ENCODE measurements around the gene NIPAL3. TPM values are rescaled to one million over a fixed set of nuclear protein-coding genes. Genes with fewer than 3 reads are reported as not detected.

Gene NIPAL3
- total RNA-seq, 1 experiment from 2014 or later, result 16.6 TPM

GRCh38 chr1:24424990-24425389 lies 9.4 kb downstream of the NIPAL3 start:
- intact Hi-C loops (cut with micrococcal nuclease), result no loop called here
- Histone ChIP-seq H3K79me2 (ENCODE audit: insufficient read depth, low read length) (no peaks in the 10 kb centered on the region), H3K4me1 (ENCODE audit: control insufficient read depth in 1 of 2, insufficient read depth in 2 of 2, low read length in 2 of 2) (no peaks in the 10 kb centered on the region), H3K27ac (ENCODE audit: low read depth, low read length) (no peak overlapping the region), H2AFZ (ENCODE audit: low read depth, low read length, poor library complexity, severe bottlenecking) (no peak overlapping the region), H3K4me2 (ENCODE audit: low read length) (no peak overlapping the region), H3K4me3 (replicated peaks in 1 of 2; ENCODE audit: low read depth in 1 of 2, low read length in 2 of 2) (no peak overlapping the region), H3K27me3 (ENCODE audit: insufficient read depth, low read length) (no peaks in the 10 kb centered on the region), H3K9ac (ENCODE audit: low read length) (no peak overlapping the region), H3K9me3 (ENCODE audit: control insufficient read depth in 1 of 2, insufficient read depth in 1 of 2, low read depth in 1 of 2, low read length in 2 of 2) (no peaks in the 10 kb centered on the region), H3K9me2 (ENCODE audit: insufficient read depth) (no peaks in the 10 kb centered on the region), H4K20me1 (ENCODE audit: insufficient read depth) (no peaks in the 10 kb centered on the region), H3K36me3 (ENCODE audit: control insufficient read depth in 1 of 2, insufficient read depth in 2 of 2, low read length in 2 of 2) (0 out of 4 replicates have a peak, but pooled peaks cover 0 to 2% of the 10 kb centered on the region in 2 experiments)
- TF ChIP-seq CTCF (IDR thresholded peaks at IDR 0.05 in 2 of 3, conservative IDR thresholded peaks at IDR 0.05 in 1 of 3; ENCODE audit: borderline replicate concordance in 1 of 3, insufficient read depth in 1 of 3, low read depth in 2 of 3, low read length in 2 of 3) (no peak), EZH2 (IDR thresholded peaks at IDR 0.05) (no peak), JUND (IDR thresholded peaks at IDR 0.05) (no peak), ZBTB33 (IDR thresholded peaks at IDR 0.05; ENCODE audit: extremely low read depth, insufficient replicate concordance, low read length) (no peak), RAD21 (IDR thresholded peaks at IDR 0.05; ENCODE audit: low read depth) (no peak), EZH2phosphoT487 (IDR thresholded peaks at IDR 0.05; ENCODE audit: borderline replicate concordance) (no peak)
- TF ChIP-seq, protein P1, sequence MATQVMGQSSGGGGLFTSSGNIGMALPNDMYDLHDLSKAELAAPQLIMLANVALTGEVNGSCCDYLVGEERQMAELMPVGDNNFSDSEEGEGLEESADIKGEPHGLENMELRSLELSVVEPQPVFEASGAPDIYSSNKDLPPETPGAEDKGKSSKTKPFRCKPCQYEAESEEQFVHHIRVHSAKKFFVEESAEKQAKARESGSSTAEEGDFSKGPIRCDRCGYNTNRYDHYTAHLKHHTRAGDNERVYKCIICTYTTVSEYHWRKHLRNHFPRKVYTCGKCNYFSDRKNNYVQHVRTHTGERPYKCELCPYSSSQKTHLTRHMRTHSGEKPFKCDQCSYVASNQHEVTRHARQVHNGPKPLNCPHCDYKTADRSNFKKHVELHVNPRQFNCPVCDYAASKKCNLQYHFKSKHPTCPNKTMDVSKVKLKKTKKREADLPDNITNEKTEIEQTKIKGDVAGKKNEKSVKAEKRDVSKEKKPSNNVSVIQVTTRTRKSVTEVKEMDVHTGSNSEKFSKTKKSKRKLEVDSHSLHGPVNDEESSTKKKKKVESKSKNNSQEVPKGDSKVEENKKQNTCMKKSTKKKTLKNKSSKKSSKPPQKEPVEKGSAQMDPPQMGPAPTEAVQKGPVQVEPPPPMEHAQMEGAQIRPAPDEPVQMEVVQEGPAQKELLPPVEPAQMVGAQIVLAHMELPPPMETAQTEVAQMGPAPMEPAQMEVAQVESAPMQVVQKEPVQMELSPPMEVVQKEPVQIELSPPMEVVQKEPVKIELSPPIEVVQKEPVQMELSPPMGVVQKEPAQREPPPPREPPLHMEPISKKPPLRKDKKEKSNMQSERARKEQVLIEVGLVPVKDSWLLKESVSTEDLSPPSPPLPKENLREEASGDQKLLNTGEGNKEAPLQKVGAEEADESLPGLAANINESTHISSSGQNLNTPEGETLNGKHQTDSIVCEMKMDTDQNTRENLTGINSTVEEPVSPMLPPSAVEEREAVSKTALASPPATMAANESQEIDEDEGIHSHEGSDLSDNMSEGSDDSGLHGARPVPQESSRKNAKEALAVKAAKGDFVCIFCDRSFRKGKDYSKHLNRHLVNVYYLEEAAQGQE (IDR thresholded peaks at IDR 0.05; ENCODE audit: low read depth), result no peak
- POLR2A ChIA-PET, result no interaction called here
- no peak for ATAC-seq
- DNase-seq (ENCODE audit: low read depth, low spot score), result no peak
- CTCF ChIA-PET, result interaction anchor here (1.2 kb wide), 1 partner anchor 9 kb away, joined by 5 read pairs; the partner anchor contains the start of gene NIPAL3
- RAD21 ChIA-PET (ENCODE audit: low non-redundant PET in 1 of 2, low total read pairs in 2 of 2, uncharacterized antibody in 2 of 2, unreplicated experiment in 2 of 2), result no interaction called here
- no TSS peak for BruUV-seq (replicated peaks)

All from HCT116 (cell line).